Keratinocyte (primary cell): ENCODE results near the gene COASY. TPM values are rescaled to one million over a fixed set of nuclear protein-coding genes. Genes with fewer than 3 reads are reported as not detected.
A peak's percentile ranks its signal among the peaks of the same experiment; 100 is the strongest.

ENCODE experiments used
- DNase-seq: peaks from one replicate; pipeline ENCODE4 v3.0.0-alpha.2; 2011; ENCODE audit warnings: low read depth, missing footprints, low spot score
- FAIRE-seq: peaks from 2 replicates; lab custom pipeline; 2011; peaks lifted over from hg19 to GRCh38; lab: Jason Lieb, UNC
- H2AFZ ChIP-seq: 2 replicates; pipeline ENCODE4 v1.6.0; 2012; ENCODE audit warnings: low read length, control low read depth, inconsistent platforms; ENCODE audit not compliant: control insufficient read depth
- H3K27ac ChIP-seq: 2 replicates; pipeline ENCODE4 v1.5.1; 2011; ENCODE audit warnings: low read length; ENCODE audit not compliant: control insufficient read depth, insufficient read depth
- H3K27me3 ChIP-seq: 3 replicates; pipeline ENCODE4 v1.6.0; 2011; ENCODE audit warnings: low read length; ENCODE audit not compliant: control insufficient read depth, insufficient read depth; ENCODE audit errors: extremely low read depth
- H3K36me3 ChIP-seq, 2 experiments: 2 replicates in 1 of 2; 3 replicates in 1 of 2; pipeline ENCODE4 v1.5.1; 2011; ENCODE audit warnings: low read length in 2 of 2, mild to moderate bottlenecking in 1 of 2; ENCODE audit not compliant: control insufficient read depth in 2 of 2, insufficient read depth in 2 of 2; ENCODE audit errors: extremely low read depth in 1 of 2
- H3K4me1 ChIP-seq: 3 replicates; pipeline ENCODE4 v1.5.1; 2011; ENCODE audit warnings: low read length; ENCODE audit not compliant: control insufficient read depth, insufficient read depth; ENCODE audit errors: extremely low read depth
- H3K4me2 ChIP-seq: 3 replicates; pipeline ENCODE4 v1.6.0; 2011; ENCODE audit warnings: low read depth, low read length; ENCODE audit not compliant: control insufficient read depth, insufficient read depth; ENCODE audit errors: extremely low read depth
- H3K4me3 ChIP-seq, 3 experiments: fragments of 200-600 bp in 1 of 3; sonication (generic) in 1 of 3; 2 replicates in 2 of 3; 3 replicates in 1 of 3; pipeline ENCODE4 v1.5.1; 2011 to 2016; ENCODE audit warnings: low read length in 3 of 3, mild to moderate bottlenecking in 3 of 3, control low read depth in 2 of 3, inconsistent platforms in 1 of 3, low read depth in 1 of 3, mixed read lengths in 1 of 3, mixed run types in 1 of 3, moderate library complexity in 1 of 3; ENCODE audit not compliant: control insufficient read depth in 2 of 3, insufficient read depth in 2 of 3; ENCODE audit errors: extremely low read depth in 1 of 3
- H3K79me2 ChIP-seq: 2 replicates; pipeline ENCODE4 v1.6.0; 2012; ENCODE audit warnings: low read length; ENCODE audit not compliant: control insufficient read depth, insufficient read depth
- H3K9ac ChIP-seq: 3 replicates; pipeline ENCODE4 v1.6.0; 2011; ENCODE audit warnings: low read length; ENCODE audit not compliant: control insufficient read depth, insufficient read depth; ENCODE audit errors: extremely low read depth
- H3K9me1 ChIP-seq: 3 replicates; pipeline ENCODE4 v1.6.0; 2011; ENCODE audit warnings: low read length; ENCODE audit not compliant: control insufficient read depth, insufficient read depth; ENCODE audit errors: extremely low read depth
- H3K9me3 ChIP-seq: 2 replicates; pipeline ENCODE4 v1.5.1; 2012; ENCODE audit warnings: low read depth, low read length; ENCODE audit not compliant: control insufficient read depth
- H4K20me1 ChIP-seq: 3 replicates; pipeline ENCODE4 v1.6.0; 2011; ENCODE audit warnings: low read length; ENCODE audit not compliant: control insufficient read depth, insufficient read depth; ENCODE audit errors: extremely low read depth
- CTCF ChIP-seq, 3 experiments: IDR thresholded peaks in 1 of 3; conservative IDR thresholded peaks in 1 of 3; optimal IDR thresholded peaks in 1 of 3; 2 replicates in 2 of 3; 3 replicates in 1 of 3; pipeline versions ENCODE3 to v1.5.1; 2011; ENCODE audit warnings: low read length in 3 of 3, mild to moderate bottlenecking in 3 of 3, moderate library complexity in 2 of 3, control low read depth in 1 of 3, inconsistent platforms in 1 of 3; ENCODE audit not compliant: insufficient read depth in 2 of 3; ENCODE audit errors: extremely low read depth in 1 of 3
- EZH2 ChIP-seq: IDR thresholded peaks from one replicate; pipeline ENCODE4 v1.6.1; 2012; ENCODE audit warnings: inconsistent platforms, mild to moderate bottlenecking, low read length, moderate library complexity
- dilution Hi-C: fragments of 300-500 bp; cut with MboI; formaldehyde crosslinking; loops from one replicate; pipeline ENCODE4 v1.7.0; 2020; ENCODE audit warnings: low sequenced_read_pairs; ENCODE audit not compliant: extremely low pct_ligation_motif_present
- polyA plus RNA-seq, 5 experiments: library from polyadenylated mRNA; depleted of rRNA in 3 of 5; stranded (reverse) in 3 of 5; stranded (forward) in 1 of 5; unstranded in 1 of 5; fragments of >200 nt; gene quantifications; 1 replicate in 1 of 5; 2 replicates in 3 of 5; 3 replicates in 1 of 5; pipeline versions ENCODE4 v1.2.1 to v1.2.3, GENCODE V29; 2011 to 2012; ENCODE audit warnings: missing spikeins in 2 of 5, low read depth in 1 of 5, low replicate concordance in 1 of 5

Gene COASY
- polyA plus RNA-seq, 1 donor (not counting 4 experiments of a cell fraction or from before 2014, with no cell fraction given) = 26.2 TPM

GRCh38 chr17:42574463-42574862 lies 12.5 kb downstream of the COASY start:
- dilution Hi-C loops = no loop called here
- Histone ChIP-seq H3K36me3 (peaks cover 31 to 34% of the 10 kb centered on the region in 2 experiments), H3K4me1 (peaks cover 18% of the 10 kb centered on the region), H4K20me1 (no peaks in the 10 kb centered on the region), H3K9me3 (no peaks in the 10 kb centered on the region), H2AFZ (no peak overlapping the region), H3K9ac (no peak overlapping the region), H3K9me1 (no peaks in the 10 kb centered on the region), H3K79me2 (peaks cover 40% of the 10 kb centered on the region), H3K4me2 (no peak overlapping the region), H3K4me3 (no peak overlapping the region), H3K27ac (no peak overlapping the region), H3K27me3 (no peaks in the 10 kb centered on the region)
- no peak for DNase-seq
- no peak for TF ChIP-seq EZH2
- no peak for TF ChIP-seq CTCF (optimal IDR thresholded peaks at IDR 0.05 in 1 of 3, IDR thresholded peaks at IDR 0.05 in 1 of 3, conservative IDR thresholded peaks at IDR 0.05 in 1 of 3; ENCODE audit: extremely low read depth in 1 of 3, insufficient read depth in 2 of 3, low read length in 3 of 3)
- FAIRE-seq = no peak

DNA sequence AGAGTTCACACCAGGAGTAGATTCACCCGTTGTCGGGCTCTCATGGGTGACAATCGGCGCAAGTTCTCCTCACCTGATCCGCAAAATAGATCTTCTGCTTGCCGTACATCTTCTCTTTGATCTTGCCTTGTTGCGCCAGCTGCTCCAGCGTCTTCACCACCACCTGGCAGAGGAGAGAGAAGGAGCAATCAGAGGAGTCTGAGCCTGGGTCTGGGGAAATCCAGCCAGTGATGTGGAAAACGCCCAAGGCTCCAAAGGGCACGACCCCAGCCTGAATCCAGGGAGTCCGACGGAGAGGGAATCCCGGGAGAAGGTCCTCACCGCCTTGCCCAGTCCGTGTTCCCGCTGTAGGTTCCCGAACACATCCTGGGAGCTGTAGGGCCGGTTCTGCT lies 15.2 kb downstream of the COASY start:
- peak overlapping the region; percentile 71 for H3K27ac ChIP-seq

More for the DNA sequence above, 15.2 kb downstream of the COASY start:
- peaks cover 18% of the 10 kb centered on the region for H3K4me1 ChIP-seq
- H3K36me3 ChIP-seq = peaks cover 30 to 35% of the 10 kb centered on the region in 2 experiments
- no peaks in the 10 kb centered on the region for H3K9me1 ChIP-seq
- no peak for TF ChIP-seq EZH2
- TF ChIP-seq CTCF (optimal IDR thresholded peaks at IDR 0.05 in 1 of 3, IDR thresholded peaks at IDR 0.05 in 1 of 3, conservative IDR thresholded peaks at IDR 0.05 in 1 of 3; ENCODE audit: extremely low read depth in 1 of 3, insufficient read depth in 2 of 3, low read length in 3 of 3) = no peak
- H4K20me1 ChIP-seq = no peaks in the 10 kb centered on the region
- no peak for DNase-seq
- peak overlapping the region; percentile 92 for H3K9ac ChIP-seq
- no peaks in the 10 kb centered on the region for H3K27me3 ChIP-seq
- peak overlapping the region; percentile 63 for H2AFZ ChIP-seq
- H3K4me3 ChIP-seq = peak overlapping the region; percentile 76 to 98 (median 92)
- no peak for FAIRE-seq
- dilution Hi-C loops = no loop called here
- no peaks in the 10 kb centered on the region for H3K9me3 ChIP-seq
- peaks cover 30% of the 10 kb centered on the region for H3K79me2 ChIP-seq
- peak overlapping the region; percentile 88 for H3K4me2 ChIP-seq
